Upper lobe of left lung (tissue), 6 donors: Measurements from ENCODE around the gene PERP. TPM values are rescaled to one million over a fixed set of nuclear protein-coding genes. Genes with fewer than 3 reads are reported as not detected.

Experiments used
- ATAC-seq, 2 donors: fragments of 200-7000 bp; cut with Tn5 transposase; one replicate each; pipeline ENCODE4 v1.9.1; 2022; ENCODE audit warnings: mild to moderate bottlenecking in 2 of 2, moderate library complexity in 2 of 2; ENCODE audit not compliant: low FRiP score in 2 of 2
- DNase-seq, 2 donors: peaks; one replicate each; pipeline ENCODE4 v3.0.0-alpha.2; 2019 to 2020
- H3K27ac ChIP-seq, 4 donors: fragments of 200-600 bp; sonication (generic); one replicate each; pipeline ENCODE4 v1.5.1; 2016 to 2019
- H3K27me3 ChIP-seq, 4 donors: fragments of 200-600 bp; sonication (generic); one replicate each; pipeline ENCODE4 v1.5.1; 2017 to 2019
- H3K36me3 ChIP-seq, 4 donors: fragments of 200-600 bp; sonication (generic); one replicate each; pipeline ENCODE4 v1.5.1; 2016 to 2019
- H3K4me1 ChIP-seq, 4 donors: fragments of 200-600 bp; sonication (generic); one replicate each; pipeline ENCODE4 v1.5.1; 2018 to 2019
- H3K4me3 ChIP-seq, 4 donors: fragments of 200-600 bp; sonication (generic); one replicate each; pipeline ENCODE4 v1.5.1; 2017 to 2019; ENCODE audit warnings: mild to moderate bottlenecking in 2 of 4, moderate library complexity in 1 of 4
- H3K9me3 ChIP-seq, 4 donors: fragments of 200-600 bp; sonication (generic); one replicate each; pipeline ENCODE4 v1.5.1; 2018 to 2019
- CTCF ChIP-seq, 6 experiments: fragments of 450-650 bp in 4 of 6; fragments of 200-600 bp in 2 of 6; sonication (generic) in 2 of 6; IDR thresholded peaks; one replicate each; pipeline ENCODE4 v1.5.1; 2016 to 2019; ENCODE audit warnings: antibody characterized with exemption in 6 of 6
- EP300 ChIP-seq, 4 donors: sonication (generic); formaldehyde crosslinking; IDR thresholded peaks; one replicate each; pipeline ENCODE4 v1.5.1; 2017; ENCODE audit warnings: antibody characterized with exemption in 4 of 4, control low read depth in 2 of 4
- POLR2A ChIP-seq, 4 donors: fragments of 450-650 bp; IDR thresholded peaks; one replicate each; pipeline ENCODE4 v1.5.1; 2016 to 2017; ENCODE audit warnings: antibody characterized with exemption in 4 of 4, mild to moderate bottlenecking in 2 of 4
- POLR2AphosphoS5 ChIP-seq, 2 donors: sonication (generic); formaldehyde crosslinking; IDR thresholded peaks; one replicate each; pipeline ENCODE4 v1.5.1; 2017; ENCODE audit warnings: antibody characterized with exemption in 2 of 2
- WGBS, 2 donors: methylation state at CpG; one replicate each; pipeline ENCODE4 v1.1.5; 2017 to 2018; 5-methylcytosine and 5-hydroxymethylcytosine counted together
- total RNA-seq, 6 donors: library from RNA; depleted of rRNA in 4 of 6; stranded (reverse); fragments of >200 nt in 4 of 6; gene quantifications; one replicate each; pipeline versions ENCODE4 v1.1.0 to v1.2.1, GENCODE V29; 2016 to 2021
- donor health status: DM: no; HTN: no; CAD: no; lungs with moderate emphysema.
- donor health status: DM: no; HTN: yes; CAD: no; lungs with severe emphysema.

The PERP gene
- total RNA-seq, 6 donors from 2014 or later: 13.6 to 69.8 (median 26.1) TPM

GRCh38 chr6:138092686-138093085 lies 14.5 kb downstream of the PERP start:
- H3K36me3 ChIP-seq: peaks cover 0 to 11% (median 1%) of the 10 kb centered on the region in 4 donors
- no peak for ATAC-seq
- no peak overlapping the region for H3K4me3 ChIP-seq
- no peaks in the 10 kb centered on the region for H3K9me3 ChIP-seq
- H3K27me3 ChIP-seq: no peaks in the 10 kb centered on the region
- no peak for DNase-seq
- H3K27ac ChIP-seq: no peak overlapping the region
- TF ChIP-seq POLR2A (IDR thresholded peaks at IDR 0.05): no peak
- no peak for TF ChIP-seq POLR2AphosphoS5 (IDR thresholded peaks at IDR 0.05)
- no peak for TF ChIP-seq CTCF (IDR thresholded peaks at IDR 0.05)
- no peak for TF ChIP-seq EP300 (IDR thresholded peaks at IDR 0.05)
- H3K4me1 ChIP-seq: peaks cover 0 to 7% (median 5%) of the 10 kb centered on the region in 4 donors
- 44 to 50% methylated on average over 4 of the region's 4 CpGs for WGBS, 2 donors

- H3K27ac ChIP-seq: no peak overlapping the region
- no peaks in the 10 kb centered on the region for H3K9me3 ChIP-seq
- no peaks in the 10 kb centered on the region for H3K36me3 ChIP-seq
- H3K4me1 ChIP-seq: peaks cover 0 to 7% (median 5%) of the 10 kb centered on the region in 4 donors
- H3K4me3 ChIP-seq: no peak overlapping the region
- H3K27me3 ChIP-seq: no peaks in the 10 kb centered on the region
- TF ChIP-seq EP300 (IDR thresholded peaks at IDR 0.05): no peak
- no peak for TF ChIP-seq POLR2A (IDR thresholded peaks at IDR 0.05)
- TF ChIP-seq CTCF (IDR thresholded peaks at IDR 0.05): no peak
- TF ChIP-seq POLR2AphosphoS5 (IDR thresholded peaks at IDR 0.05): no peak
- no peak for DNase-seq
- no peak for ATAC-seq
Observed at GRCh38 chr6:138089325-138089724, 17.9 kb downstream of the PERP start.

- Histone ChIP-seq H3K27me3 (no peaks in the 10 kb centered on the region), H3K4me1 (peaks cover 0 to 7% (median 5%) of the 10 kb centered on the region in 4 donors), H3K27ac (peak overlapping the region in 1 of 4 donors; percentile 25), H3K4me3 (no peak overlapping the region), H3K9me3 (no peaks in the 10 kb centered on the region), H3K36me3 (no peaks in the 10 kb centered on the region)
- DNase-seq (peak in 1 of 2 donors; percentile 29), ATAC-seq (peak in 1 of 2 donors; percentile 46)
- TF ChIP-seq EP300 (IDR thresholded peaks at IDR 0.05): peak in 1 of 4 donors; percentile 70
- no peak for TF ChIP-seq CTCF (IDR thresholded peaks at IDR 0.05)
- 32 to 42% methylated on average over 4 of the region's 4 CpGs for WGBS, 2 donors
Observed at GRCh38 chr6:138088326-138088762, 18.9 kb downstream of the PERP start.

GRCh38 chr6:138087593-138088325 lies 19.5 kb downstream of the PERP start:
- Histone ChIP-seq H3K4me1 (peaks cover 0 to 7% (median 5%) of the 10 kb centered on the region in 4 donors), H3K4me3 (no peak overlapping the region), H3K9me3 (no peaks in the 10 kb centered on the region), H3K27me3 (no peaks in the 10 kb centered on the region), H3K27ac (no peak overlapping the region), H3K36me3 (no peaks in the 10 kb centered on the region)
- 75 to 84% methylated on average over 5 of the region's 5 CpGs for WGBS, 2 donors
- TF ChIP-seq POLR2A (IDR thresholded peaks at IDR 0.05) (no peak), EP300 (IDR thresholded peaks at IDR 0.05) (no peak), CTCF (IDR thresholded peaks at IDR 0.05) (no peak), POLR2AphosphoS5 (IDR thresholded peaks at IDR 0.05) (no peak)
- ATAC-seq (no peak), DNase-seq (no peak)
